Activated naive CD8-positive, alpha-beta T cell treated with anti-CD3 and anti-CD28 coated beads, Interleukin-2, amount 10 ng/mL, durations not matched to agents 7 days and 5 days (primary cell): ENCODE measurements around the gene PDLIM5. TPM values are rescaled to one million over a fixed set of nuclear protein-coding genes. Genes with fewer than 3 reads are reported as not detected.

ENCODE experiments used
- ATAC-seq: fragments of 150-1000 bp; cut with Tn5 transposase; one replicate; pipeline ENCODE4 v1.10.0; 2021; ENCODE audit warnings: low read depth, moderate library complexity
- POLR2A ChIA-PET: fragments of 350-600 bp; sonication (Branson Sonifier 250); formaldehyde crosslinking; loops from one replicate; lab custom pipeline; 2021; ENCODE audit warnings: antibody characterized with exemption; lab: Charles Lee
- DNase-seq: peaks from one replicate; pipeline ENCODE4 v3.0.0; 2021
- H3K27ac Mint-ChIP-seq: one replicate; pipeline ENCODE4 v1.8.0; 2022; ENCODE audit warnings: mild to moderate bottlenecking, mixed read lengths
- H3K27me3 Mint-ChIP-seq: one replicate; pipeline ENCODE4 v1.8.0; 2022; ENCODE audit warnings: mild to moderate bottlenecking, moderate library complexity, mixed read lengths
- H3K36me3 Mint-ChIP-seq: one replicate; pipeline ENCODE4 v1.8.0; 2021; ENCODE audit warnings: mild to moderate bottlenecking, mixed read lengths
- H3K4me1 Mint-ChIP-seq: one replicate; pipeline ENCODE4 v1.8.0; 2021; ENCODE audit warnings: mixed read lengths
- H3K4me3 Mint-ChIP-seq: one replicate; pipeline ENCODE4 v1.8.0; 2022; ENCODE audit warnings: mild to moderate bottlenecking, moderate library complexity, mixed read lengths
- H3K9me3 Mint-ChIP-seq: one replicate; pipeline ENCODE4 v1.8.0; 2021; ENCODE audit warnings: mixed read lengths
- total RNA-seq, 2 experiments: library from RNA; stranded (reverse); gene quantifications; one replicate each; pipeline ENCODE4 v1.2.3, GENCODE V29; 2021

PDLIM5 gene
- total RNA-seq, 2 experiments from 2014 or later, result 25.6 to 31.6 TPM

DNA sequence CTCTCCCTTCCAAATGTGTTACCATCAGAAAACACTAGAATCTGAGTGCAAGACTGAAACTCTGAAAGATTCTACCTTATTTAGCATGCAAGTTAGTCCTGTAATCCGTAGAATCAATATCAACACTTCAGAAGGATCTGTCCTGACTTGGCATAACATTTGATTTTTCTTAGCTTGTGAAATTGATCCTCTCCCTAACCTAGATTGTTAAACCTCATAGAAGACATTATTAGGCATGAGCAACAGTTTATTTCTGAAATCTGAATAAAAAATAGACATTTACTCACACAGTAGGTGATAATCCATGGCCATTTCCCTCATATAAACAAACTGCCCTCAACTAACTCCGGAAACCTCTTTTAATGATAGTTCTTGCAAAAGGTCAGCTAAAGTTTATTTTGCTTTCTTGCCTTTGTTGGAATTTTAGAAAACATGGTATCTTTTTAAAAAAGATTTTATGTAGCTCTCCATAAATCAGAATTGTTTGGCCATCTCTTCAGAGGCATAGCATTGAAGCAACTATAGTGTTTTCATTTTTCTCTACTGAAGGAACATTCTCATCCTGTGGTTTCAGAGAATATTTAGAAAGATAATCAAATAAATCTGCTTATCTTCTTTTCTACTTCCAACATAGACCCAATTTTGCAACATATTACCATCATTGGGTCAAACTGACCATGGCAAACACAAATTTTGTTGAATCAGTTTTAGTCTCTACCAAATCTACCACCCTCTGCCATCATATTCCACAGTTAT, 38.5 kb upstream of the PDLIM5 start:
- no peaks in the 10 kb centered on the region for H3K4me1 Mint-ChIP-seq
- no peaks in the 10 kb centered on the region for H3K36me3 Mint-ChIP-seq
- no peak overlapping the region for H3K4me3 Mint-ChIP-seq
- peaks cover 18% of the 10 kb centered on the region for H3K27me3 Mint-ChIP-seq
- POLR2A ChIA-PET, result no interaction called here
- no peak overlapping the region for H3K27ac Mint-ChIP-seq
- DNase-seq (no peak), ATAC-seq (no peak)
- no peaks in the 10 kb centered on the region for H3K9me3 Mint-ChIP-seq

DNA sequence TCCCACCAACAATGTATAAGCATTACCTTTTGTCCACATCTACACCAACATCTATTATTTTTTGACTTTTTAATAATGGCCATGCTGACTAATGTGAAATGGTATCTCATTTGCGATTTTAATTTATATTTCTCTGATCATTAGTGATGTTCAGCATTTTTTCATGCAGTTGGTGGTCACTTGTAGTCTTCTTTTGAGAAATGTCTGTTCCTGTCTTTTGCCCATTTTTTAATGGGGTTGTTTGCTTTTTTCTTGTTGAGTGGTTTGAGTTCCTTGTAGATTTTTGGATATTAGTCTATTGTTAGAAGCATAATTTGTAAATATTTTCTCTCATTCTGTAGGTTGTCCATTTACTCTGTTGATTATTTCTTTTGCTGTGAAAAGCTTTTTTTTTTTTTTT, 36.8 kb upstream of the PDLIM5 start:
- Mint-ChIP-seq H3K36me3 (no peaks in the 10 kb centered on the region), H3K27me3 (peaks cover 18% of the 10 kb centered on the region), H3K4me3 (no peak overlapping the region), H3K9me3 (no peaks in the 10 kb centered on the region), H3K27ac (no peak overlapping the region), H3K4me1 (no peaks in the 10 kb centered on the region)
- ATAC-seq, result no peak
- DNase-seq, result no peak
- POLR2A ChIA-PET, result no interaction called here

DNA sequence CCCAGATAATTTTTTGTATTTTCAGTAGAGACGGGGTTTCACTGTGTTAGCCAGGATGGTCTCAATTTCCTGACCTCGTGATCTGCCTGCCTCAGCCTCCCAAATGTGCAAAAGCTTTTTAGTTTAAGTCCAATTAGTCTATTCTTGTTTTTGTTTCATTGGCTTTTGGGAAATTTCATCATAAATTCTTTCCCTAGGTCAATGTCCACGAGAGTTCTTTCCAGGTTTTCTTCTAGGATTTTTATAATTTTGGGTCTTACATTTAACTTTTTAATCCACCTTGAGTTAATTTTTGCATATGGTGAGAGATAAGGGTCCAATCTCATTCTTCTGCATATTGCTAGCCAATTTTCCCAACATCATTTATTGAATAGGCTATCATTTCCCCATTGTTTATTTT, 36.3 kb upstream of the PDLIM5 start:
- ATAC-seq (no peak), DNase-seq (no peak)
- Mint-ChIP-seq H3K27ac (no peak overlapping the region), H3K9me3 (no peaks in the 10 kb centered on the region), H3K4me3 (no peak overlapping the region), H3K36me3 (no peaks in the 10 kb centered on the region), H3K27me3 (peaks cover 18% of the 10 kb centered on the region), H3K4me1 (no peaks in the 10 kb centered on the region)
- POLR2A ChIA-PET, result no interaction called here

DNA sequence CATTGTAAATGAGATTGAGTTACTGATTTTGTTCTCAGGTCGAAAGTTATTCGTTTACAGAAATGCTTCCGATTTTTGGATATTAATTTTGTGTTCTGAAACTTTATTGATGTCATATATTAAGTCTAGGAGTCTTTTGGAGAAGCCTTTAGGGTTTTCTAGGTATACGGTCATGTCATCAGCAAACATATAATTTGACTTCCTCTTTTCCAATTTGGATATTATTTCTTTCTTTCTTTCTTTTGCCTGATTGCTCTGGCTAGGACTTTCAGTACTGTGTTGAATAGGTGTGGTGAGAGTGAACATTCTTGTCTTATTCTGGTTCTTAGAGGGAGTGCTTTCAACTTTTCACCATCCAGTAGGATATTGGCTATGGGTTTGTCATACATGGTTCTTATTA, 35.4 kb upstream of the PDLIM5 start:
- POLR2A ChIA-PET, result no interaction called here
- ATAC-seq, result no peak
- H3K4me3 Mint-ChIP-seq, result no peak overlapping the region
- H3K36me3 Mint-ChIP-seq, result no peaks in the 10 kb centered on the region
- H3K27me3 Mint-ChIP-seq, result peaks cover 15% of the 10 kb centered on the region
- H3K27ac Mint-ChIP-seq, result no peak overlapping the region
- no peak for DNase-seq
- no peaks in the 10 kb centered on the region for H3K4me1 Mint-ChIP-seq
- no peaks in the 10 kb centered on the region for H3K9me3 Mint-ChIP-seq

DNA sequence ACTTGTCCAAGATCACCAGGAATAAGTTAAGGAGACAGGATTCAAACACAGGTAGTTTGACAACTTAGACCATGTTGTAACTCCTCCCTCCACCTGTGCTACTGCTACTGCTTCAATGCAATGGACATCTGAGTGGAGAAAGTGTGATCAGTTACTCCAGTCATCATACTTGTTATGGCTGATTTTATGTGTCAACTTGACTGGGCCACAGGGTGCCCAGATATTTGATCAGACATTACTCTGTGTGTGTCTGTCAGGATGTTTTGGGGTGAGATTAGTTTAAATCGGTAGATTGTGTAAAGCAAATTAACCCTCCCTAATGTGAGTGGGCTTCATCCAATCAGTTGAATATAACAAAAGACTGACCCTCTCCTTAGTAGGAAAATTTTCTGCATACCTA, 34.8 kb upstream of the PDLIM5 start:
- Mint-ChIP-seq H3K36me3 (no peaks in the 10 kb centered on the region), H3K27me3 (peaks cover 15% of the 10 kb centered on the region), H3K9me3 (no peaks in the 10 kb centered on the region), H3K4me1 (no peaks in the 10 kb centered on the region), H3K4me3 (no peak overlapping the region), H3K27ac (no peak overlapping the region)
- ATAC-seq, result no peak
- DNase-seq, result no peak
- POLR2A ChIA-PET, result no interaction called here

DNA sequence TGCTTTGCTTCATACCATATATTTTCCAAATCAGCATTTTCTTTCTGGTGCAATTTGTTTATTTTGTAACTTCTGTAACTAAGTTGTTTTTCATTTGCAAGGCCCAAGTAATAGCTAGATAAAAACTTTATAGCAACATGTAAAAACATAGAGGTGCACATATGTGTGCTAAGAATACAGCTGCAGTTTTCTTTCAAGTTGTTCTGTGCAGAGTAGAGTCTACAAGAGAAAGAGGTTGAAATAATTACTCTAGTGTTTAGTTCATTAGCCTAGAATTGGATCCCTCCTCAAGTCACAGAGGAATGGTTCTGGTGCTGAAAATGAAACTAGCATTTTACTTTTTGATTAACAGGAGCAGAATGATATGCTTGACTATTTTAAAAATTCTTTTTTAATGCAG, 32.2 kb upstream of the PDLIM5 start:
- Mint-ChIP-seq H3K4me1 (no peaks in the 10 kb centered on the region), H3K4me3 (no peak overlapping the region), H3K27me3 (peaks cover 12% of the 10 kb centered on the region), H3K9me3 (peaks cover 7% of the 10 kb centered on the region), H3K36me3 (no peaks in the 10 kb centered on the region), H3K27ac (no peak overlapping the region)
- DNase-seq (no peak), ATAC-seq (no peak)
- POLR2A ChIA-PET, result no interaction called here

DNA sequence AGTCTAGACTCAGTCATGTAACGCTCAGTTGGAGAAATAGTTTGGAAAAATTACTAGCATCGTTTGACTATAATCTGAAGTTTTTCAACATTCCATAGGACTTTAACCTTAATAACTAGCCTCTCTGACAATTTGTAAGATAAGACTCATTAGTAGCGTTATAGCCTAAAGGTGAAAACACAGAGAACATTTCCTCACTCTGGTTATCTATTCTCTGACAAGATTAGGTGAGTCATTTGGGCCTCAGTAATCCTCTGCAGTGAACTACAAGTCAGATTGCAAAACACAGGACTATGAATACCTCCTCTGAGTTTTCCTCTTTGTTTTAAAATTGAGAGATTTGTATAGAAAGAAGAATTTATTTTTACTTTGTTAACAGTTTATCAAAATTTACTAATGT, 31.8 kb upstream of the PDLIM5 start:
- Mint-ChIP-seq H3K27ac (no peak overlapping the region), H3K36me3 (no peaks in the 10 kb centered on the region), H3K27me3 (peaks cover 11% of the 10 kb centered on the region), H3K9me3 (peaks cover 7% of the 10 kb centered on the region), H3K4me3 (no peak overlapping the region), H3K4me1 (no peaks in the 10 kb centered on the region)
- POLR2A ChIA-PET, result no interaction called here
- ATAC-seq (no peak), DNase-seq (no peak)

DNA sequence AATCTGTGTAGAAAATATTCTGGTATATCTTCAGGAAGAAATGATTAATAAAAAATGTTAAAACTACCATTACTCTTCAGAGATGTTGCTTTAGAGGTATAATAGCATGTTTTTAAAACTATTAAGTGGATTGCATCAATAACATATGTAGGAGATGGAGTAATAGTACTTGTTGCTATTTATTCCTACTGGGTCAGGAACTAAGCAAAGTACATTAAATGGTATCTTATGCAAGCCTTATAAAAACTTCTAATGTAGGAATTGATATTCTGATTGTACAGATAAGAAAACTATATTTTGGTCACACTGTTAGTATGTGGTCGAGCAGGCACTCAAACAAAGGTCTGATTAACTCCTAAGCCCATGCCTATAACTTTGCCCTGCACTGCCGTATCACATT, 31.4 kb upstream of the PDLIM5 start:
- peaks cover under 1% of the 10 kb centered on the region for H3K36me3 Mint-ChIP-seq
- POLR2A ChIA-PET, result no interaction called here
- H3K9me3 Mint-ChIP-seq, result peaks cover 7% of the 10 kb centered on the region
- ATAC-seq, result no peak
- no peak overlapping the region for H3K27ac Mint-ChIP-seq
- DNase-seq, result no peak
- H3K4me1 Mint-ChIP-seq, result no peaks in the 10 kb centered on the region
- no peak overlapping the region for H3K4me3 Mint-ChIP-seq
- H3K27me3 Mint-ChIP-seq, result peaks cover 10% of the 10 kb centered on the region

DNA sequence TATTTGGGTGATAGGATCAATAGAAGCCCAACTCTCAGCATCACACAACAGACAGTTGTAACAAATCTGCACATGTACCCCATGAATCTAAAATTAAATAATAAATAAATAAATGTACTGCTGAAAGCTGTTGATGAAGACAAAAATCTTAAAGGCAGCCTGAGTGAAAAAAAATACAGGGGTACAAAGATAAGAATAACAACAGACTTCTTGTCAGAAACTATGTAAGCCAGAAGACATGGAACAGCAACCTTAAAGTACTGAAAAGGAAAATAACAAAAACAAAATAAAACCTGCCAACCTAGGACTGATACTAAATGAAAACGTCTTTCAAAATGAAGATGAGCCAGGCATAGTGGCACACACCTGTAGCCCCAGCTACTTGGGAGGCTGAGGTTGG, 25.0 kb upstream of the PDLIM5 start:
- Mint-ChIP-seq H3K9me3 (peaks cover 11% of the 10 kb centered on the region), H3K36me3 (peaks cover 2% of the 10 kb centered on the region), H3K27me3 (no peaks in the 10 kb centered on the region), H3K4me3 (no peak overlapping the region), H3K4me1 (no peaks in the 10 kb centered on the region), H3K27ac (no peak overlapping the region)
- DNase-seq (no peak), ATAC-seq (no peak)
- POLR2A ChIA-PET, result no interaction called here

DNA sequence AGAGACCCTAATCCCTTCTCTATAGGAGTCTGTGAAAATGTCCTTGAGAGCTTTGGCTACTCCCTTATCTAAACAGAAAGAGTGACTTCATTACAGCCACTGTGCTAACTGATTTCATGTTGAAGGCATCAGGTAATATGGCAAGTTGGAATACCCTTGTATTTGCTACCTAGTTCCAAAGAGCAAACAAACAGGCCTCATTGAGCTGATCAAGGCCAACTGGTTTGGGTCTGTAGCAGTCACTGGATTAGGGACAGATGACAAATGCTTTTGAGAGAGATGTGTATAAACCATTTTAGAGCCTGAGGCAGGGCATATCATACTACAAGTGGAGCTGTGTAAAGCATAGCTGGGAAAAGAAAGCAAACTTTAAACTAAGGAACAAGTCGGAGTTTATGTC, 22.9 kb upstream of the PDLIM5 start:
- H3K9me3 Mint-ChIP-seq, result peaks cover 6% of the 10 kb centered on the region
- no peaks in the 10 kb centered on the region for H3K4me1 Mint-ChIP-seq
- DNase-seq (no peak), ATAC-seq (no peak)
- peaks cover 2% of the 10 kb centered on the region for H3K36me3 Mint-ChIP-seq
- H3K4me3 Mint-ChIP-seq, result no peak overlapping the region
- POLR2A ChIA-PET, result no interaction called here
- H3K27me3 Mint-ChIP-seq, result no peaks in the 10 kb centered on the region
- no peak overlapping the region for H3K27ac Mint-ChIP-seq

DNA sequence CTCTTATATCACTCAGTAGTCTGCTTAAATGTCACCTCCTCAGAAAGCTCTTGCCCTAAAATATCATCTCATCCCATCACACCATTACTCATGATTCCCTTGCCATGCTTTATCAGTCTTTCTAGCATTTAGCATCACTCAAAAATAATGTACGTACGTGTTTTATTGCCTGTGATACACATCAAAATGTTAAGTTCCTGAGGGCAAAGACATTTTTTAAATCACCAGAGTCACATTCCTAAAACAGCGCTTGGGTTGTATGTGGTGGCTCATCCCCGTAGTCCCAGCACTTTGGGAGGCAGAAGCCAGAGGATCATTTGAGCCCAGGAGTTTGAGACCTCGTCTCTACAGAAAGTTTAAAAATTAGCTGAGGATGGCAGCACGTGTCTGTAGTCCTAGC, 21.3 kb upstream of the PDLIM5 start:
- no peak overlapping the region for H3K4me3 Mint-ChIP-seq
- POLR2A ChIA-PET, result no interaction called here
- peaks cover 1% of the 10 kb centered on the region for H3K36me3 Mint-ChIP-seq
- no peak for ATAC-seq
- H3K27ac Mint-ChIP-seq, result no peak overlapping the region
- peaks cover 5% of the 10 kb centered on the region for H3K9me3 Mint-ChIP-seq
- no peaks in the 10 kb centered on the region for H3K4me1 Mint-ChIP-seq
- H3K27me3 Mint-ChIP-seq, result peaks cover 6% of the 10 kb centered on the region
- DNase-seq, result no peak

DNA sequence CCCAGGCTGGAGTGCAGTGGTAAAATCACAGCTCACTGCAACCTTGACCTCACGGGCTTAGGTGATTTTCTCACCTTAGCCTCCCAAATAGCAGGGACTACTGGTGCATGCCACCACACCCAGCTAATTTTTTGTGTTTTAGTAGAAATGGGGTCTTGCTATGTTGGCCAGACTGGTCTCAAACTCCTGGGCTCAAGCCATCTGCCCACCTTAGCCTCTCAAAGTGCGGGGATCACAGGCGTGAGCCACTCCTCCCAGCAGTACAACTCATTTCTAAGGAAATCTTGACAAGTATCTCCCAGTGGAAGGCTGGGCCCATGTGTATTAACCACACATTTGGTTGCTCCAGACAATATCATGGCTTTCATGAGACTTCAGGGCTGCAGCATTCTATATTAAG, 20.4 kb upstream of the PDLIM5 start:
- no peak overlapping the region for H3K4me3 Mint-ChIP-seq
- POLR2A ChIA-PET, result no interaction called here
- H3K27me3 Mint-ChIP-seq, result peaks cover 6% of the 10 kb centered on the region
- ATAC-seq (no peak), DNase-seq (no peak)
- H3K36me3 Mint-ChIP-seq, result no peaks in the 10 kb centered on the region
- H3K4me1 Mint-ChIP-seq, result no peaks in the 10 kb centered on the region
- no peak overlapping the region for H3K27ac Mint-ChIP-seq
- peaks cover 4% of the 10 kb centered on the region for H3K9me3 Mint-ChIP-seq

DNA sequence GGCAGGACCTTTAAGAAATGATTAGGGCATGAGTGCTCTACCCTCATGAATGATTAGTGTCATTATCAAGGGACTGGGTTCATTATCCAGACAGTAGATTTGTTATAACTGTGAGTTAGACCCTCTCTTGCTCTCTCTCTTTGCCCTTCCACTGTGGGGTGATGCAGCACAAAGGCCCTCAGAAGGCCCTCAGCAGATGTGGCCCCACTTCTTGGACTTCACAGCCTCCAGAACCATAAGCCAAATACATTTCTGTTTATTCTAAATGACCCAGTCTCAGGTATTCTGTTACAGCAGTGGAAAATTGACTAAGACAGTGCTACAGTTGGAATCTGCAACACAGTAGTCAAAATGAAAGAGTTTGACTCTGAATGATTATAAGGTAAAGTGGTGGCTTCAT, 17.2 kb upstream of the PDLIM5 start:
- H3K27ac Mint-ChIP-seq, result no peak overlapping the region
- peaks cover 6% of the 10 kb centered on the region for H3K27me3 Mint-ChIP-seq

DNA sequence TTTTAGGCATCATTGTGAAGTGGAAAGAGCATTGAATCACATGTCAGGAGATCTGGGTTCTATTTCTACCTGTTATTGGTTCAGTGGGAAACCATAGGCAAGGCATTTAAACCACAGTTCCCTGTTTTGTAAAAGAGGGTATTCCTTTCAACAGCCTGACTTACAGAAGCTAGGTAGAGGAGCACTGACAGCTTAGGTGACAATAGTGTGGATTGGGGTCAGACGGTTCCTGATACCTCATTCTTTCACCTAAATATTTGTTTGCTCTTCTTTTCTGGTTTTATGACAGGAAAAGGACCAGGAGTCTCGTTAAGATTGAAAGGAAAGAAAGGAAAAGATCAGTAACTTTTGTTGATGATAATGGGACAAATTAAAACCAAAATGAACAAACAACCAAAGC, 15.9 kb upstream of the PDLIM5 start:
- no peak for ATAC-seq
- Mint-ChIP-seq H3K27me3 (peaks cover 6% of the 10 kb centered on the region), H3K36me3 (no peaks in the 10 kb centered on the region), H3K4me1 (peaks cover 9% of the 10 kb centered on the region), H3K4me3 (no peak overlapping the region), H3K27ac (no peak overlapping the region), H3K9me3 (peaks cover 1% of the 10 kb centered on the region)
- no peak for DNase-seq
- POLR2A ChIA-PET, result no interaction called here

More for the DNA sequence above, 17.2 kb upstream of the PDLIM5 start:
- Mint-ChIP-seq H3K9me3 (peaks cover 1% of the 10 kb centered on the region), H3K4me1 (peaks cover 4% of the 10 kb centered on the region), H3K4me3 (no peak overlapping the region), H3K36me3 (no peaks in the 10 kb centered on the region)
- POLR2A ChIA-PET, result no interaction called here
- ATAC-seq (no peak), DNase-seq (no peak)
